OCI-LY3 (cell line): ENCODE measurements around the gene RASSF7.

Source experiments
- H2AFZ ChIP-seq: fragments of 200-600, 300-600 bp; shearing (Covaris generic); 2 replicates; pipeline ENCODE4 v1.6.0; 2014; ENCODE audit warnings: antibody characterized with exemption, low read depth, low read length
- H3K27ac ChIP-seq: fragments of 200-600, 300-600 bp; sonication (generic); 2 replicates; pipeline ENCODE4 v1.5.1; 2014; ENCODE audit warnings: mild to moderate bottlenecking, low read length, moderate library complexity, mixed read lengths
- H3K27me3 ChIP-seq: fragments of 200-600, 300-600 bp; sonication (generic); 2 replicates; pipeline ENCODE4 v1.6.1; 2014; ENCODE audit warnings: low read depth, low read length, mixed read lengths
- H3K36me3 ChIP-seq: fragments of 200-600, 300-600 bp; sonication (generic); replicated peaks from 2 replicates; pipeline ENCODE3; 2014; ENCODE audit warnings: low read depth, low read length, mixed read lengths
- H3K4me1 ChIP-seq: fragments of 300-600, 200-600 bp; sonication (generic); 2 replicates; pipeline ENCODE4 v1.6.1; 2014; ENCODE audit warnings: low read length, mixed read lengths
- H3K4me2 ChIP-seq: fragments of 200-600, 300-600 bp; sonication (generic); 2 replicates; pipeline ENCODE4 v1.6.1; 2014; ENCODE audit warnings: low read length, mixed read lengths
- H3K4me3 ChIP-seq: fragments of 300-600, 200-600 bp; sonication (generic); 2 replicates; pipeline ENCODE4 v1.5.1; 2014; ENCODE audit warnings: antibody characterized with exemption, mild to moderate bottlenecking, low read length, moderate library complexity
- H3K79me2 ChIP-seq: fragments of 300-600, 200-600 bp; shearing (Covaris generic); 2 replicates; pipeline ENCODE4 v1.6.1; 2014; ENCODE audit warnings: mild to moderate bottlenecking, low read length, mixed read lengths
- H3K9ac ChIP-seq: fragments of 300-600, 200-600 bp; shearing (Covaris generic); 2 replicates; pipeline ENCODE4 v1.6.0; 2014; ENCODE audit warnings: mild to moderate bottlenecking, low read length, moderate library complexity
- H3K9me3 ChIP-seq: fragments of 200-600, 300-600 bp; shearing (Covaris generic); 2 replicates; pipeline ENCODE4 v1.6.1; 2014; ENCODE audit warnings: low read length, mixed read lengths; ENCODE audit not compliant: insufficient read depth
- H4K20me1 ChIP-seq: fragments of 200-600, 300-600 bp; sonication (generic); 2 replicates; pipeline ENCODE4 v1.6.1; 2016; ENCODE audit warnings: low read length, mixed read lengths; ENCODE audit not compliant: insufficient read depth
- EZH2phosphoT487 ChIP-seq: fragments of 200-600 bp; shearing (Covaris generic); IDR thresholded peaks from 2 replicates; pipeline ENCODE4 v1.6.1; 2018; ENCODE audit warnings: antibody characterized with exemption, mixed run types, low read depth
- TF ChIP-seq, protein P1 (sequence below): fragments of 200-600, 300-600 bp; sonication (generic); IDR thresholded peaks from 2 replicates; pipeline ENCODE4 v1.5.1; 2014; ENCODE audit warnings: antibody characterized with exemption, low read length, low read depth

RASSF7 gene

DNA sequence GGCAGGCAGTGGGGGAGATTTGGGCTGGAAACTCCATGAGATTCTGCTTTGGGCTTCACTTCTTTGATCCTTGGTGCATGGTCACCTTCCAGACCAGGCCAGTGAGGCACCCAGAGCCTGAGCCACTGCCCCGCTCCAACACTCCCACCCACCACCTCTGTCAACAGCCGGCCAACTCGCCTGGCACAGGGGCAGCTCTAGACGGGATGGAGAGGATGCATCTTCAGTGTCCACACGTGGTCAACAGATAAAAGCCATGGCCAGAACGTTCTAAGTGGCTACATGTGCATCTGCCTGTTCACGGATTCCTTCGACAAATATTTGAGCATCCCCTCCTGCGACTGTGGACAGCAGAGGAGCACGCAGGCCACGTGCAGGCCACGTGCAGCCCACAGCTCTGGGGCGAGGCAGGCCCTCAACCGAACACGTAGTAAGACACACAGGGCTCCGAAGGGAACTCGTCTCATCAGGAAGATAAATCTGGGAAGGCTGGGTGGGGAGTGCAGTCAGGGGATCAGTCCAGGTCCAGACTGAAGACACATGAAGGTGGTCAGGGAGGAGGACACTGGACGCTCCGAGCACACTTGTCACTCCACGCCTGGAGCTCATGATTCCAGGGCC lies 22.2 kb upstream of the RASSF7 start:
- Histone ChIP-seq H4K20me1 (peaks cover 10% of the 10 kb centered on the region), H3K4me1 (peaks cover 20% of the 10 kb centered on the region; the same call in 1 of the 2 replicates), H3K9me3 (no peaks in the 10 kb centered on the region), H3K79me2 (peaks cover 12% of the 10 kb centered on the region), H3K4me3 (no peak overlapping the region), H3K36me3 (no peaks in the 10 kb centered on the region), H3K27ac (no peak overlapping the region), H3K9ac (no peak overlapping the region), H2AFZ (no peak overlapping the region), H3K4me2 (peak overlapping the region; percentile 92; the same call in 1 of the 2 replicates), H3K27me3 (no peaks in the 10 kb centered on the region)
- TF ChIP-seq EZH2phosphoT487 = no peak
- TF ChIP-seq, protein P1, sequence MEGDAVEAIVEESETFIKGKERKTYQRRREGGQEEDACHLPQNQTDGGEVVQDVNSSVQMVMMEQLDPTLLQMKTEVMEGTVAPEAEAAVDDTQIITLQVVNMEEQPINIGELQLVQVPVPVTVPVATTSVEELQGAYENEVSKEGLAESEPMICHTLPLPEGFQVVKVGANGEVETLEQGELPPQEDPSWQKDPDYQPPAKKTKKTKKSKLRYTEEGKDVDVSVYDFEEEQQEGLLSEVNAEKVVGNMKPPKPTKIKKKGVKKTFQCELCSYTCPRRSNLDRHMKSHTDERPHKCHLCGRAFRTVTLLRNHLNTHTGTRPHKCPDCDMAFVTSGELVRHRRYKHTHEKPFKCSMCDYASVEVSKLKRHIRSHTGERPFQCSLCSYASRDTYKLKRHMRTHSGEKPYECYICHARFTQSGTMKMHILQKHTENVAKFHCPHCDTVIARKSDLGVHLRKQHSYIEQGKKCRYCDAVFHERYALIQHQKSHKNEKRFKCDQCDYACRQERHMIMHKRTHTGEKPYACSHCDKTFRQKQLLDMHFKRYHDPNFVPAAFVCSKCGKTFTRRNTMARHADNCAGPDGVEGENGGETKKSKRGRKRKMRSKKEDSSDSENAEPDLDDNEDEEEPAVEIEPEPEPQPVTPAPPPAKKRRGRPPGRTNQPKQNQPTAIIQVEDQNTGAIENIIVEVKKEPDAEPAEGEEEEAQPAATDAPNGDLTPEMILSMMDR = no peak

DNA sequence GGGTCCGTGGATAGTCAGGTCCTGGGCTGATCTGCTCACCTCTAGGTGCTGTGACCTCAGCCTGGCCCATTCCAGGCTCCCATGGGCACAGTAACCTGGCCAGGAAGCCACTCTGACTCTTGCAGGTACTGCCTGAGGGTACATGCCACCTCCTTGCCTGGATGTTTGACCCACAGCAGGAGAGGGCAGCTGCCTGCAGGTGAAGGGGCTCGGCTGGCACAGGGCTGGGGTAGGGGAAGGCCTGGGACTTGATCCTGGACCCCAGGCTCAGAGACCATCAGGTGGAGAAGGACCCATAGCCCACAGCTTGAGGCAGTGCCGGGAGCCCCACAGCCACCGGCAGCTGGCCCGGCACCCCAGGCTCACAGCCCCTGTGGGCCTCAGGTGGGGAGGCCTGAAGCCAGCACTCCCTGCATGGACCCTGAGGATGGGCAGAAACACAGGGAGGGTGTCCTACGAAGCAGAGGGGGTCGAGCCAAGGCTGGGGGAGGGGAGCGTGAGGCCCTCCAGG lies 20.7 kb upstream of the RASSF7 start:
- no peaks in the 10 kb centered on the region for H3K36me3 ChIP-seq
- no peaks in the 10 kb centered on the region for H4K20me1 ChIP-seq
- H3K27ac ChIP-seq = no peak overlapping the region
- H3K27me3 ChIP-seq = no peaks in the 10 kb centered on the region
- no peaks in the 10 kb centered on the region for H3K79me2 ChIP-seq
- TF ChIP-seq EZH2phosphoT487 = no peak
- peaks cover 14% of the 10 kb centered on the region; the same call in 1 of the 2 replicates for H3K4me1 ChIP-seq
- no peak overlapping the region for H3K4me3 ChIP-seq
- H3K9ac ChIP-seq = no peak overlapping the region
- H3K4me2 ChIP-seq = no peak overlapping the region
- H2AFZ ChIP-seq = no peak overlapping the region
- no peaks in the 10 kb centered on the region for H3K9me3 ChIP-seq

DNA sequence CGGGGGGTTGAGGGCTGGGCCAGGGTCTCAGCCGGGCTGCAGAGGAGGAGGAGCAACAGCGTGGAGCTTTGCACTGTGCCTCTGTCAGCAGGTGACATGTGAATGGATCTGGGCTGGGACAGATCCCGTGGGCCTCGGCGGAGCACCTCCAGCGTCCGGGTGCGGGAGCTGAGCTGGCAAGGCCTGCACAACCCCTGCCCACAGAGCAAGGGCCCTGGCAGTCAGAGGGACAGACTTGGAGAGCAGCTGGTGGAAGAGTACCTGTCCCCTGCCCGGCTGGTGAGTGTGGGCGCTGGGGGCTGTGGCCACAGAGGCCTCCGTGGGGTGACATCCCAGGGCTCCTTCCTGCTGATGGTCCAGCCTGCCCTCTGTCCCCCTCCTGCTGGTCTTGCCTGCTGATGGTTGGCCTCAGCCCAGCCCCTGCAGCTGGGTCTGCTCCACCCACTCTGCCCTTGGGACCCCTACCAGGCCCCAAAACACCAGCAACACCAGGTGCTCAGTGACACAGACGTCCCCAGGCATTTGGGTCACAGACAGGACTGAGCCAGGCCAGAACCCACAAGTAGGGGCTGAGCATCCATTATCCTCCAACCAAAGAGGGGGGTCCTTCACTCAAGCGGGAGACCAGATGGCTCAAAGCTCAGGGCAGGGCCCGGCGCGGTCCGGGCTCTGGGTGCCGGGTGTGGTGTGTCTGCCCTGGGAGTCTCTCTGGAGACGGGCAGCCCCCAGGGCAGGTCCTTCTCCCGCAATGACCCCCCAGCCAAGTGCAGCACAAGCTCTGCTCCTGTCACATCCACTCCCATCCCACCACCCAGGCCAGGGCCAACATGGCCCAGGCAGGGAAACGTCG lies 20.0 kb upstream of the RASSF7 start:
- no peak for TF ChIP-seq EZH2phosphoT487
- TF ChIP-seq, protein P1 = no peak
- Histone ChIP-seq H3K4me3 (no peak overlapping the region), H3K9me3 (no peaks in the 10 kb centered on the region), H3K4me1 (peaks cover 14% of the 10 kb centered on the region; the same call in 1 of the 2 replicates), H3K36me3 (no peaks in the 10 kb centered on the region), H3K4me2 (no peak overlapping the region), H3K27me3 (no peaks in the 10 kb centered on the region), H2AFZ (no peak overlapping the region), H3K9ac (no peak overlapping the region), H3K79me2 (no peaks in the 10 kb centered on the region), H3K27ac (no peak overlapping the region), H4K20me1 (no peaks in the 10 kb centered on the region)

DNA sequence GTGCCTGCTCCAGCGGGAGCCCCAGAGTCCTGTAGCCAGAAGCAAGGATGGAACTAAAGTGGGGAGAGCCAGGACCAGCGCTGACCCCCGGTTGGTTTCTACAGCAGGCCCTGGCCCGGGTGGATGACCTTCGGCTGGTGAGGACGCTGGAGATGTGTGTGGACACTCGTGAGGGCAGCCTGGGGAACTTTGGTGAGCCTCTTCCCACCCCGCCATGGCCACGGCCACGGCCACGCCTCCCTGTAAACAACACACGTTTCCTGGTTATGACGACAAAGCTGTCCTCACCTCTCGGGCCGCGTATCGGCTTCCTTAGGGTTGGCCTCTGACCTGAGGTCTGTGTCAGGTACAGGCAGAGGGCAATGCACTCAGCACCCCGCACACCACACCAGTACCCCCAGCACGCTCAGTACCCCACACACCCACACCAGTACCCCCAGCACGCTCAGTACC lies 19.3 kb upstream of the RASSF7 start:
- Histone ChIP-seq H3K79me2 (no peaks in the 10 kb centered on the region), H3K9me3 (no peaks in the 10 kb centered on the region), H3K36me3 (no peaks in the 10 kb centered on the region), H3K27ac (no peak overlapping the region), H3K4me1 (peaks cover 14% of the 10 kb centered on the region; the same call in 1 of the 2 replicates), H3K4me2 (no peak overlapping the region), H4K20me1 (no peaks in the 10 kb centered on the region), H2AFZ (no peak overlapping the region), H3K9ac (no peak overlapping the region), H3K27me3 (no peaks in the 10 kb centered on the region), H3K4me3 (no peak overlapping the region)
- TF ChIP-seq, protein P1 = no peak
- no peak for TF ChIP-seq EZH2phosphoT487
